HG03139 (cell line): ENCODE measurements around the gene F11R.
"Not testable (repeated sequence)": the region's sequence is repeated elsewhere in the genome, so short reads cannot be mapped to it uniquely, and the experiment has no call there.

Source experiments
- ATAC-seq: cut with Tn5 transposase; IDR thresholded peaks from one replicate; pipeline ENCODE4 v1.9.1; 2021; ENCODE audit not compliant: unreplicated experiment

F11R gene

GRCh38 chr1:161044908-161045735 is 24.2 kb upstream of the F11R start:
- peak; percentile 44 for ATAC-seq

- ATAC-seq: no peak
Observed at GRCh38 chr1:161044535-161044907, 23.6 kb upstream of the F11R start.

GRCh38 chr1:161039546-161039945 is 18.6 kb upstream of the F11R start:
- ATAC-seq: no peak

GRCh38 chr1:161039154-161039545 is 18.2 kb upstream of the F11R start:
- no peak for ATAC-seq

GRCh38 chr1:161038523-161039153 is 17.7 kb upstream of the F11R start, which contains the start of gene TSTD1:
TSS of gene TSTD1 (minus strand) at chr1:161038964. CDS start at chr1:161038889, 75 bp downstream.
- peak; percentile 79 for ATAC-seq

GRCh38 chr1:161037661-161038522 is 16.9 kb upstream of the F11R start:
- no peak for ATAC-seq

GRCh38 chr1:161033751-161034150 is 12.8 kb upstream of the F11R start:
- no peak for ATAC-seq

GRCh38 chr1:161032409-161032808 is 11.5 kb upstream of the F11R start:
- ATAC-seq: no peak

- ATAC-seq: no peak
Observed at GRCh38 chr1:161031874-161032273, 10.9 kb upstream of the F11R start.

- not testable (repeated sequence) for ATAC-seq
Observed at GRCh38 chr1:161029466-161029865, 8.5 kb upstream of the F11R start.

GRCh38 chr1:161026954-161027353 is 6.0 kb upstream of the F11R start:
- not testable (repeated sequence) for ATAC-seq

- ATAC-seq: not testable (repeated sequence)
Observed at GRCh38 chr1:161022432-161022831, 1.5 kb upstream of the F11R start.

- ATAC-seq: no peak
Observed at GRCh38 chr1:161021970-161022353, 1.0 kb upstream of the F11R start.

- ATAC-seq: peak; percentile 83
Observed at GRCh38 chr1:161021165-161021969, 415 bp upstream of the F11R start.

- ATAC-seq: no peak
Observed at GRCh38 chr1:161019751-161020495, 1.0 kb downstream of the F11R start.

- ATAC-seq: not testable (repeated sequence)
Observed at GRCh38 chr1:161019111-161019660, 1.8 kb downstream of the F11R start.

- ATAC-seq: no peak
Observed at GRCh38 chr1:161018631-161018930, 2.4 kb downstream of the F11R start.

GRCh38 chr1:161017756-161018630 is 3.0 kb downstream of the F11R start:
- no peak for ATAC-seq

- ATAC-seq: not testable (repeated sequence)
Observed at GRCh38 chr1:161017181-161017580, 3.8 kb downstream of the F11R start.
